GM19397 (cell line): ENCODE results near the gene CCDC106.

Experiments used
- ATAC-seq: cut with Tn5 transposase; IDR thresholded peaks from one replicate; pipeline ENCODE4 v1.9.1; 2021; ENCODE audit warnings: mild to moderate bottlenecking, moderate library complexity; ENCODE audit not compliant: unreplicated experiment

The CCDC106 gene

GRCh38 chr19:55693336-55693974, 45.4 kb downstream of the CCDC106 start:
- no peak for ATAC-seq

- no peak for ATAC-seq
Observed at GRCh38 chr19:55694241-55694655, 46.2 kb downstream of the CCDC106 start.

GRCh38 chr19:55694656-55695491, 46.9 kb downstream of the CCDC106 start:
- no peak for ATAC-seq

- ATAC-seq = no peak
Observed at GRCh38 chr19:55695511-55696290, 47.7 kb downstream of the CCDC106 start.

- no peak for ATAC-seq
Observed at GRCh38 chr19:55696301-55697068, 48.5 kb downstream of the CCDC106 start.

GRCh38 chr19:55697069-55697440, 49.0 kb downstream of the CCDC106 start:
- no peak for ATAC-seq

GRCh38 chr19:55697698-55698097, 49.7 kb downstream of the CCDC106 start:
- ATAC-seq = no peak

- ATAC-seq = no peak
Observed at GRCh38 chr19:55698256-55698655, 50.2 kb downstream of the CCDC106 start.

GRCh38 chr19:55699221-55699620, 51.2 kb downstream of the CCDC106 start:
- no peak for ATAC-seq

- no peak for ATAC-seq
Observed at GRCh38 chr19:55700813-55701212, 52.8 kb downstream of the CCDC106 start.

GRCh38 chr19:55702131-55702627, 54.2 kb downstream of the CCDC106 start:
- ATAC-seq = no peak
